ENCODE data around the gene TMPRSS13. TPM values are rescaled to one million over a fixed set of nuclear protein-coding genes. Genes with fewer than 3 reads are reported as not detected.

Gene TMPRSS13
- total and polyA plus RNA-seq, 9 of the 15 experiments (the other 6 are each of a cell fraction or from before 2014, with no cell fraction given), result 0.11 to 0.29 (median 0.15) TPM

DNA sequence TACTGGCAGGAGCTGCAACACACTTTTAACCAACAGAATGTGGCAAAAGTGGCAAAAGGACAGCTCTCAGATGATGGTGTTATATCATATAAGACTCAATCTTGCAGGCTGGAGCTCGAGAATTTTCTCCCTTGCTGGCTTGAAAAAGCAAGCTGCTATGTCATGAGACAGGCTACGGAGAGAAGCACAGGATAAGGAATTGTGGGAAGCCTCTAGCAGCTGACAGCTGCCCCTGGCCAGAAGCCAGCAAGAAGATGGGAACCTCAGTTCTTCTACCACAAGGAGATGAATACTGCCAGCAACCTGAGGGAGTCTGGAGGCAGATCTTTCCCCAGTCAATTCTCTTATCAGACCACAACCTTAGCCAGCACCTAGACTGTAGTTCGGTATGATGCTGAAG lies 77.3 kb downstream of the TMPRSS13 start:
- Histone ChIP-seq H3K9me1 (ENCODE audit: control insufficient read depth, insufficient read depth, low read length) (no peaks in the 10 kb centered on the region), H3K4me1 (replicated peaks in 1 of 2; ENCODE audit: control insufficient read depth in 2 of 2, insufficient read depth in 2 of 2, low read length in 2 of 2) (no peaks in the 10 kb centered on the region), H3K27ac (ENCODE audit: extremely low read depth, low read depth, low read length) (no peak overlapping the region), H3K4me2 (ENCODE audit: insufficient read depth, low read length) (no peak overlapping the region), H3K79me2 (ENCODE audit: control insufficient read depth, insufficient read depth, low read length) (no peaks in the 10 kb centered on the region), H3K27me3 (ENCODE audit: control insufficient read depth in 2 of 2, insufficient read depth in 2 of 2, low read length in 2 of 2) (peaks cover 9 to 17% of the 10 kb centered on the region in 2 experiments; a peak in 4 of 5 replicates), H3K9me3 (replicated peaks; ENCODE audit: control insufficient read depth, insufficient read depth, low read depth, low read length) (peaks cover 3% of the 10 kb centered on the region; the same call in 1 of the 2 replicates), H3K36me3 (ENCODE audit: control insufficient read depth, insufficient read depth, low read length) (no peaks in the 10 kb centered on the region), H4K20me1 (replicated peaks; ENCODE audit: control insufficient read depth, insufficient read depth, low read length) (no peaks in the 10 kb centered on the region), H3K9ac (ENCODE audit: insufficient read depth in 1 of 2, low read depth in 2 of 2, low read length in 2 of 2) (no peak overlapping the region), H3K4me3 (no peak overlapping the region), H2AFZ (ENCODE audit: low read depth, low read length) (no peak overlapping the region)
- POLR2A ChIA-PET, result interaction anchor here (0.8 kb wide), 1 partner anchor 9 kb away, joined by 4 read pairs; no protein-coding TSS in a partner anchor
- CTCF ChIA-PET (ENCODE audit: low intra/inter-chr PET ratio), result no interaction called here
- intact Hi-C loops (cut with micrococcal nuclease) (no loop called here), in situ Hi-C loops (cut with MboI) (no loop called here)
- WGBS (ENCODE audit: insufficient coverage, low coverage, missing lambda C conversion rate), result 0% methylated on average over 3 of the region's 3 CpGs
- TF ChIP-seq NR2F6 (CRISPR knock-in tag; IDR thresholded peaks at IDR 0.05) (no peak), NFIC (IDR thresholded peaks at IDR 0.05) (peak; percentile 51)
- ATAC-seq (no peak), FAIRE-seq (no peak), DNase-seq (ENCODE audit: extremely low read depth in 1 of 4, low spot score in 3 of 4) (no peak)
- BruUV-seq (replicated peaks), result no TSS peak

DNA sequence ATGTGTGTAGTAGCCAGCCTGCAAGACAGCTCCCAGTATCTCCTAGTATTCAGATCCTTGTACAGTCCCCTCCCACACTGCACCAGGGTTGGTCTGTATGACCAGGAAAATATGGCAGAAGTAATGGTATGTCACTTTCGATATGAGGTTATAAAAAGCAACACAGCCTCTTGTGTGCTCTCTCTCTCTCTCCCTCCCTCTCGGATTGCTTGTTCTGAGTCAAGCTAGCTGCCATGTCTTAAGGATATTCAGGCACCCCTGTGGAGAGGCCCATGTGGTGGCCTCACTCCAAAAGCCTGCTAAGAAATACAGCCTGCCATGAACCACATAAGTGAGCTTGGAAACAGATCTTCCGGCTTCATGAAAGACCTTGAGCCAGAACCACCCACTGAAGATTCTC lies 78.1 kb downstream of the TMPRSS13 start:
- no peak for FAIRE-seq

More for the DNA sequence above, 78.1 kb downstream of the TMPRSS13 start:
- no TSS peak for BruUV-seq (replicated peaks)
- H3K9ac ChIP-seq (ENCODE audit: insufficient read depth in 1 of 2, low read depth in 2 of 2, low read length in 2 of 2), result no peak overlapping the region
- H3K36me3 ChIP-seq (ENCODE audit: control insufficient read depth, insufficient read depth, low read length), result no peaks in the 10 kb centered on the region
- no peak overlapping the region for H3K27ac ChIP-seq (ENCODE audit: extremely low read depth, low read depth, low read length)
- no peaks in the 10 kb centered on the region for H4K20me1 ChIP-seq (replicated peaks; ENCODE audit: control insufficient read depth, insufficient read depth, low read length)
- ATAC-seq (no peak), DNase-seq (ENCODE audit: extremely low read depth in 1 of 4, low spot score in 3 of 4) (no peak)
- 0 out of 2 replicates have a peak overlapping the region, but pooled peaks have one; percentile 29 for H2AFZ ChIP-seq (ENCODE audit: low read depth, low read length)
- ChIA-PET CTCF (ENCODE audit: low intra/inter-chr PET ratio) (no interaction called here), POLR2A (no interaction called here)
- peaks cover 3% of the 10 kb centered on the region; the same call in 1 of the 2 replicates for H3K9me3 ChIP-seq (replicated peaks; ENCODE audit: control insufficient read depth, insufficient read depth, low read depth, low read length)
- H3K4me3 ChIP-seq, result no peak overlapping the region
- WGBS (ENCODE audit: insufficient coverage, low coverage, missing lambda C conversion rate), result 0% methylated on average over 3 of the region's 3 CpGs
- H3K9me1 ChIP-seq (ENCODE audit: control insufficient read depth, insufficient read depth, low read length), result no peaks in the 10 kb centered on the region
- in situ Hi-C loops (cut with MboI) (no loop called here), intact Hi-C loops (cut with micrococcal nuclease) (no loop called here)
- H3K79me2 ChIP-seq (ENCODE audit: control insufficient read depth, insufficient read depth, low read length), result no peaks in the 10 kb centered on the region
- H3K4me2 ChIP-seq (ENCODE audit: insufficient read depth, low read length), result no peak overlapping the region
- H3K27me3 ChIP-seq (ENCODE audit: control insufficient read depth in 2 of 2, insufficient read depth in 2 of 2, low read length in 2 of 2), result peaks cover 5 to 11% of the 10 kb centered on the region in 2 experiments; a peak in 3 of 5 replicates
- H3K4me1 ChIP-seq (replicated peaks in 1 of 2; ENCODE audit: control insufficient read depth in 2 of 2, insufficient read depth in 2 of 2, low read length in 2 of 2), result no peaks in the 10 kb centered on the region
- TF ChIP-seq SIX5 (IDR thresholded peaks at IDR 0.05; ENCODE audit: borderline replicate concordance in 1 of 2, insufficient read depth in 1 of 2, low read depth in 1 of 2, low read length in 2 of 2) (no peak), HDAC1 (IDR thresholded peaks at IDR 0.05) (no peak)

Other genes starting within 250 kb of the TMPRSS13 start
Only the 7 nearest of the 8 such genes appear.
- gene DSCAML1, start 132.2 kb downstream of the TMPRSS13 start, total RNA-seq (2014; rRNA removed), result not detected in 2 replicates
- gene DSCAML1, start 132.2 kb downstream of the TMPRSS13 start, total RNA-seq (2014; rRNA removed; fragmentation: Illumina TruSeq; extraction: Trizol), result not detected in 2 replicates
- not detected in 2 replicates for gene DSCAML1, start 132.2 kb downstream of the TMPRSS13 start, total RNA-seq (2015; rRNA removed; fragmentation: Illumina TruSeq; extraction: Trizol)
- gene DSCAML1, start 132.2 kb downstream of the TMPRSS13 start, total RNA-seq (2021), result not detected in 2 replicates
- not detected in 2 replicates for gene DSCAML1, start 132.2 kb downstream of the TMPRSS13 start, polyA plus RNA-seq (2011; rRNA removed)
- gene DSCAML1, start 132.2 kb downstream of the TMPRSS13 start, polyA plus RNA-seq (2014; fragmentation: Illumina TruSeq; extraction: Trizol), result not detected in 2 replicates
- not detected for gene DSCAML1, start 132.2 kb downstream of the TMPRSS13 start, polyA plus RNA-seq (2014; fragmentation: Nextera tagmentation; extraction: Ambion mirVana)
- not detected in 2 replicates for gene DSCAML1, start 132.2 kb downstream of the TMPRSS13 start, polyA plus RNA-seq (2014; rRNA removed)
- gene FXYD2, start 104.7 kb downstream of the TMPRSS13 start, total RNA-seq (2014; rRNA removed), result not detected in 2 replicates
- not detected in 2 replicates for gene FXYD2, start 104.7 kb downstream of the TMPRSS13 start, total RNA-seq (2014; rRNA removed; fragmentation: Illumina TruSeq; extraction: Trizol)
- not detected in 2 replicates for gene FXYD2, start 104.7 kb downstream of the TMPRSS13 start, total RNA-seq (2015; rRNA removed; fragmentation: Illumina TruSeq; extraction: Trizol)
- gene FXYD2, start 104.7 kb downstream of the TMPRSS13 start, total RNA-seq (2021), result 0.29 TPM in 1 of 2 replicates, not detected in the other
- not detected in 2 replicates for gene FXYD2, start 104.7 kb downstream of the TMPRSS13 start, polyA plus RNA-seq (2011; rRNA removed)
- not detected in 2 replicates for gene FXYD2, start 104.7 kb downstream of the TMPRSS13 start, polyA plus RNA-seq (2014; fragmentation: Illumina TruSeq; extraction: Trizol)
- not detected for gene FXYD2, start 104.7 kb downstream of the TMPRSS13 start, polyA plus RNA-seq (2014; fragmentation: Nextera tagmentation; extraction: Ambion mirVana)
- not detected in 2 replicates for gene FXYD2, start 104.7 kb downstream of the TMPRSS13 start, polyA plus RNA-seq (2014; rRNA removed)
- not detected in 2 replicates for gene FXYD6, start 52.7 kb downstream of the TMPRSS13 start, total RNA-seq (2014; rRNA removed)
- not detected in 2 replicates for gene FXYD6, start 52.7 kb downstream of the TMPRSS13 start, total RNA-seq (2014; rRNA removed; fragmentation: Illumina TruSeq; extraction: Trizol)
- gene FXYD6, start 52.7 kb downstream of the TMPRSS13 start, total RNA-seq (2015; rRNA removed; fragmentation: Illumina TruSeq; extraction: Trizol), result not detected in 2 replicates
- 0.27 and 0.35 TPM in 2 replicates for gene FXYD6, start 52.7 kb downstream of the TMPRSS13 start, total RNA-seq (2021)
- gene FXYD6, start 52.7 kb downstream of the TMPRSS13 start, polyA plus RNA-seq (2011; rRNA removed), result not detected in 2 replicates
- gene FXYD6, start 52.7 kb downstream of the TMPRSS13 start, polyA plus RNA-seq (2014; fragmentation: Illumina TruSeq; extraction: Trizol), result not detected in 2 replicates
- gene FXYD6, start 52.7 kb downstream of the TMPRSS13 start, polyA plus RNA-seq (2014; fragmentation: Nextera tagmentation; extraction: Ambion mirVana), result not detected
- 0.07 TPM in 1 of 2 replicates, not detected in the other for gene FXYD6, start 52.7 kb downstream of the TMPRSS13 start, polyA plus RNA-seq (2014; rRNA removed)
- gene IL10RA, start 57.0 kb upstream of the TMPRSS13 start, total RNA-seq (2014; rRNA removed), result 2.9 and 3.5 TPM in 2 replicates
- gene IL10RA, start 57.0 kb upstream of the TMPRSS13 start, total RNA-seq (2014; rRNA removed; fragmentation: Illumina TruSeq; extraction: Trizol), result 2.0 and 2.9 TPM in 2 replicates
- 1.4 and 2.1 TPM in 2 replicates for gene IL10RA, start 57.0 kb upstream of the TMPRSS13 start, total RNA-seq (2015; rRNA removed; fragmentation: Illumina TruSeq; extraction: Trizol)
- 4.6 and 4.9 TPM in 2 replicates for gene IL10RA, start 57.0 kb upstream of the TMPRSS13 start, total RNA-seq (2021)
- gene IL10RA, start 57.0 kb upstream of the TMPRSS13 start, polyA plus RNA-seq (2011; rRNA removed), result 15.4 and 17.3 TPM in 2 replicates
- gene IL10RA, start 57.0 kb upstream of the TMPRSS13 start, polyA plus RNA-seq (2014; fragmentation: Illumina TruSeq; extraction: Trizol), result 4.0 and 4.5 TPM in 2 replicates
- under 1 TPM; 0.17 to 0.48 TPM for gene IL10RA, start 57.0 kb upstream of the TMPRSS13 start, polyA plus RNA-seq (2014; fragmentation: Nextera tagmentation; extraction: Ambion mirVana)
- 2.7 and 3.6 TPM in 2 replicates for gene IL10RA, start 57.0 kb upstream of the TMPRSS13 start, polyA plus RNA-seq (2014; rRNA removed)
- gene TMPRSS4, start 147.7 kb upstream of the TMPRSS13 start, total RNA-seq (2014; rRNA removed), result 4.1 and 5.8 TPM in 2 replicates
- 4.0 and 6.3 TPM in 2 replicates for gene TMPRSS4, start 147.7 kb upstream of the TMPRSS13 start, total RNA-seq (2014; rRNA removed; fragmentation: Illumina TruSeq; extraction: Trizol)
- gene TMPRSS4, start 147.7 kb upstream of the TMPRSS13 start, total RNA-seq (2015; rRNA removed; fragmentation: Illumina TruSeq; extraction: Trizol), result 5.0 and 6.1 TPM in 2 replicates
- gene TMPRSS4, start 147.7 kb upstream of the TMPRSS13 start, total RNA-seq (2021), result 6.6 and 7.4 TPM in 2 replicates
- gene TMPRSS4, start 147.7 kb upstream of the TMPRSS13 start, polyA plus RNA-seq (2011; rRNA removed), result 4.0 and 10.0 TPM in 2 replicates
- gene TMPRSS4, start 147.7 kb upstream of the TMPRSS13 start, polyA plus RNA-seq (2014; fragmentation: Illumina TruSeq; extraction: Trizol), result 6.4 and 7.5 TPM in 2 replicates
- gene TMPRSS4, start 147.7 kb upstream of the TMPRSS13 start, polyA plus RNA-seq (2014; fragmentation: Nextera tagmentation; extraction: Ambion mirVana), result 1 to 10 TPM; 4.4 to 5.6 TPM
- gene TMPRSS4, start 147.7 kb upstream of the TMPRSS13 start, polyA plus RNA-seq (2014; rRNA removed), result 6.2 and 11.5 TPM in 2 replicates
- not detected in 2 replicates for gene SMIM35, start 157.6 kb upstream of the TMPRSS13 start, total RNA-seq (2014; rRNA removed)
- not detected in 2 replicates for gene SMIM35, start 157.6 kb upstream of the TMPRSS13 start, total RNA-seq (2014; rRNA removed; fragmentation: Illumina TruSeq; extraction: Trizol)
- not detected in 2 replicates for gene SMIM35, start 157.6 kb upstream of the TMPRSS13 start, total RNA-seq (2015; rRNA removed; fragmentation: Illumina TruSeq; extraction: Trizol)
- gene SMIM35, start 157.6 kb upstream of the TMPRSS13 start, total RNA-seq (2021), result not detected in 2 replicates
- 0.03 TPM in 1 of 2 replicates, not detected in the other for gene SMIM35, start 157.6 kb upstream of the TMPRSS13 start, polyA plus RNA-seq (2011; rRNA removed)
- gene SMIM35, start 157.6 kb upstream of the TMPRSS13 start, polyA plus RNA-seq (2014; fragmentation: Illumina TruSeq; extraction: Trizol), result not detected in 2 replicates
- gene SMIM35, start 157.6 kb upstream of the TMPRSS13 start, polyA plus RNA-seq (2014; fragmentation: Nextera tagmentation; extraction: Ambion mirVana), result under 1 TPM in 1 of 2 experiments, not detected in 1; 0.03 TPM
- not detected in 2 replicates for gene SMIM35, start 157.6 kb upstream of the TMPRSS13 start, polyA plus RNA-seq (2014; rRNA removed)
- gene SCN4B, start 223.4 kb upstream of the TMPRSS13 start, total RNA-seq (2014; rRNA removed), result not detected in 2 replicates
- gene SCN4B, start 223.4 kb upstream of the TMPRSS13 start, total RNA-seq (2014; rRNA removed; fragmentation: Illumina TruSeq; extraction: Trizol), result not detected in 2 replicates
- not detected in 2 replicates for gene SCN4B, start 223.4 kb upstream of the TMPRSS13 start, total RNA-seq (2015; rRNA removed; fragmentation: Illumina TruSeq; extraction: Trizol)
- not detected in 2 replicates for gene SCN4B, start 223.4 kb upstream of the TMPRSS13 start, total RNA-seq (2021)
- gene SCN4B, start 223.4 kb upstream of the TMPRSS13 start, polyA plus RNA-seq (2011; rRNA removed), result 0.03 and 0.04 TPM in 2 replicates
- gene SCN4B, start 223.4 kb upstream of the TMPRSS13 start, polyA plus RNA-seq (2014; fragmentation: Illumina TruSeq; extraction: Trizol), result not detected in 2 replicates
- not detected for gene SCN4B, start 223.4 kb upstream of the TMPRSS13 start, polyA plus RNA-seq (2014; fragmentation: Nextera tagmentation; extraction: Ambion mirVana)
- not detected in 2 replicates for gene SCN4B, start 223.4 kb upstream of the TMPRSS13 start, polyA plus RNA-seq (2014; rRNA removed)

All from K562 (cell line).